GM19238 (cell line): ENCODE measurements around the gene FAAP20.

Experiments used
- DNase-seq: peaks from one replicate; pipeline ENCODE4 v3.0.0; 2011; ENCODE audit warnings: low spot score; ENCODE audit not compliant: insufficient read length

FAAP20 gene

DNA sequence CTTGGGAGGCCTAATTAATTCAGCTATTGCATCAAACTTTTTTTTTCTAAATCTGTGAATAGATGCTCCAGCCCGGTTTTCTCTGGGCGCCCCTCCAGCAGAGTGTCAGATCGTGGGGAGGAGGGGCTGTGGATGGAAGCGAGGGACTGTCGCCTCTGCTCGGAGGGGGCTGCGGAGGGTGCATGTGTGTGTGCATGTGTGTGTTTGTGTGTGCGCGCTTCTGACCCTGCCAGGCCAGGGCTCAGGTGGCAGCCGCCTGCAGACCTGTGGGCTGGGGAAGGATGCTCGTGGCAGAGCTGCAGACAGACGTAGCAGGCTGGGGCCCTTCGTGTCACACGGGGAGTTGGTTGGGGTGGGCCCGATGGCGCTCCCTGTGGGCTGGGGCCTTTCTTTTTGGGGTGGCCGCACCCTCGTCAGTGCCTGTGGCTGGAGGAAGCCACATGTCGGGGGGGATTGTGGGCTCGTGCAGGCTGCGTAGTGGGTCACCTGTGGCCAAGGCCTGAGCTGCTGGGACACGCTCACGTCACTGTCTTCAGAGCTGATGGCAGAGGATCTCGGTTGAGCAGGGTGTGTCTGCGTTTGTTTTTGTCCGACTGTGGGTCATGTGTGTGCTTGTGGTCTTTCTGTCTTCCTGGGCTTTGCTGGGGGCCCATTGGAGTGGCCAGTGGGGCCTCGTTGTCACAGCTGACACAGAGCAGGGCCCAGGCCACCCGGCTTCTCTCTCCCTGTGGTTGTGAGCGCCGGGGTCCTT, 36.4 kb upstream of the FAAP20 start:
- DNase-seq = no peak

- DNase-seq = no peak
Observed at GRCh38 chr1:2229911-2230731, 35.5 kb upstream of the FAAP20 start.

DNA sequence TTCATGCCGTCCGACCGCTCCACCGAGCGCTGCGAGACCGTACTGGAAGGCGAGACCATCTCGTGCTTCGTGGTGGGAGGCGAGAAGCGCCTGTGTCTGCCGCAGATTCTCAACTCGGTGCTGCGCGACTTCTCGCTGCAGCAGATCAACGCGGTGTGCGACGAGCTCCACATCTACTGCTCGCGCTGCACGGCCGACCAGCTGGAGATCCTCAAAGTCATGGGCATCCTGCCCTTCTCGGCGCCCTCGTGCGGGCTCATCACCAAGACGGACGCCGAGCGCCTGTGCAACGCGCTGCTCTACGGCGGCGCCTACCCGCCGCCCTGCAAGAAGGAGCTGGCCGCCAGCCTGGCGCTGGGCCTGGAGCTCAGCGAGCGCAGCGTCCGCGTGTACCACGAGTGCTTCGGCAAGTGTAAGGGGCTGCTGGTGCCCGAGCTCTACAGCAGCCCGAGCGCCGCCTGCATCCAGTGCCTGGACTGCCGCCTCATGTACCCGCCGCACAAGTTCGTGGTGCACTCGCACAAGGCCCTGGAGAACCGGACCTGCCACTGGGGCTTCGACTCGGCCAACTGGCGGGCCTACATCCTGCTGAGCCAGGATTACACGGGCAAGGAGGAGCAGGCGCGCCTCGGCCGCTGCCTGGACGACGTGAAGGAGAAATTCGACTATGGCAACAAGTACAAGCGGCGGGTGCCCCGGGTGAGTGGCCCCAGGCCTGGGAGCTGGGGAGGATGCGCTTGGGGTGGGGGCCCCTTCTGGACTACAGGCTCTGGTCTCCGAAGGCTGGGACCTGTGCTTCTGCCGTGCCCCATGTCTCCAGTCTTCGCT, 34.7 kb upstream of the FAAP20 start:
- DNase-seq = peak; percentile 58

- DNase-seq = no peak
Observed at GRCh38 chr1:2228694-2229036, 34.1 kb upstream of the FAAP20 start.

DNA sequence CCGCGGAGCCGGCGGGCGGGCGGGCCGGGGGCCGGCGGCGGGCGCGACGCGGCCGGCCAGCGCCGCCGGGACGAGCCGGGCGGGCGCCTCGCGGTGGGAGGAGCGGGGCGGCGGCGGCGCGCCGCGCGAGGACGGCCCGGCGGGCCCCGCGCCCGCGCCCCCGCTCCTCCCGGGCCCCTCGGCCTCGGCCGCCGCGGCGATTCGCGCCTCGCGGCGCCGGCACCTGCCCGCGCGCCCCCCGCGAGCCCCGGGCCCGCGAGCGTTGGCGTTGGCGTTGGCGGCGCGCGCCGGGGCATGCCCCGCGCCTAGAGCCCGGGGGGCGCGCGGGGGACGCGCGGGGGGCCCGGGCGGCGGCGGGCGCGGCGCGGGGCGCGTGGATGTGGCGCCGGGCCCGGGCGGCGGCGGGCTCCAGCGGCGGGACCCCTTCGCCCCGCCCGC, 33.6 kb upstream of the FAAP20 start, which contains the start of gene SKI:
SKI (plus strand) TSS at position 163 of the 438 bp plus-strand sequence. CDS start 448 bp downstream, outside the sequence.
- DNase-seq = no peak

GRCh38 chr1:2227346-2228156, 33.0 kb upstream of the FAAP20 start:
- DNase-seq = peak; percentile 100

GRCh38 chr1:2226525-2227345, 32.2 kb upstream of the FAAP20 start:
- no peak for DNase-seq

DNA sequence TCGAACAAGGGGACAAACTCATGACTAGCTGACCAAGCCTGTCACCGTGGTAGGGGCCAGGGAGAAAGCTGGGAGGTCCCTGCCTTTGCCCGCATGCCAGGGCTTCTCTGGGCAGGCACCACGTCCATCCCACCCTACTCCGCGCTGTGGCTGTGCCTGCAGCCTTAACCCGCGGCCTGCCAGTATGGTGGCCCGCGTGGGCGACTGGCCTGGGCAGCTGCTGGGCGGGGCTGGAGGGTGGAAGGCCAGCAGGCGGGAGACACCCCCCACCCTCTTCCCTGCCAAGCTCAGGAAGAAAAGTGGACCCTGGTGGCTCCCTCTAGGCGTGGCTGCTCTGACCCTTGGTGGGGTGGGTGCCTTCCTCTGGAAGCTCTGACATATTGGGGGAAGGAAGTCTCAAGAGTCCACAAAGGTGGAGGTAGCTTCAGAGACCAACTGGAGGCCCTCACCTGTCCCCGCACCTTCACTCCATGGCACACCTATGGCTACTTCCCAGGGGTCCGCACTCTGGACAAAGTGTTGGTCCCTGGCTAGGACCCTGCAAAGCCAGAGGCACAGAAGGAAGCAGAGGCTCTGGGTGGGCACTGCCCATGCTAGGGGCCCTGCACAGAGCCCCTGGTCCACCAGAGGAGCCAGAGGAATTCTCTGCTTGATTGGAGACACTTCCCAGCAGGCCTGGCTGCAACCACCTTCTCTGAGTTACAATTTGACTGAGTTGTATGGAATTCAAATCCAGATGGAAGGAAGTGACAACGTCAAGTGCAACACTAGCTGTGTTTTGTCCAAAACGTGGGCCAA, 30.3 kb upstream of the FAAP20 start:
- no peak for DNase-seq

GRCh38 chr1:2224170-2224584, 29.6 kb upstream of the FAAP20 start:
- no peak for DNase-seq

DNA sequence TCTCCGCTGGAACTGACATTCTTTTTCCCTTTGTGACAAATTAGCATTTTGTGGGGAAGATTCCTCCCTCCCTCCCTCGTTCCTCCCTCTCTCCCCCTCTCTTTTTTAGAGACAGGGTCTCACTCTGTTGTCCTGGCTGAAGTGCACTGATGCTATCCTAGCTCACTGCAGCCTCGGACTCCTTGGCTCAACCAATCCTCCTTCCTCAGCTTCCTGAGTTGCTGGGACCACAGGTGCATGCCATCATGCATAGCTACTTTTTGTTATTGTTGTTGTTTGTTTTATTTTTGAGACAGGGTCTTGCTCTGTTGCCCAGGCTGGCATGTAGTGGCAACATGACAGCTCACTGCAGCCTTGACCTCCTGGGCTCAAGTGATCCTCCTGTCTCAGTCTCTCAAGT, 26.7 kb upstream of the FAAP20 start:
- DNase-seq = no peak

GRCh38 chr1:2216767-2217058, 22.1 kb upstream of the FAAP20 start:
- DNase-seq = no peak

GRCh38 chr1:2215909-2216766, 21.6 kb upstream of the FAAP20 start:
- DNase-seq = no peak

GRCh38 chr1:2215329-2215728, 20.8 kb upstream of the FAAP20 start:
- no peak for DNase-seq

DNA sequence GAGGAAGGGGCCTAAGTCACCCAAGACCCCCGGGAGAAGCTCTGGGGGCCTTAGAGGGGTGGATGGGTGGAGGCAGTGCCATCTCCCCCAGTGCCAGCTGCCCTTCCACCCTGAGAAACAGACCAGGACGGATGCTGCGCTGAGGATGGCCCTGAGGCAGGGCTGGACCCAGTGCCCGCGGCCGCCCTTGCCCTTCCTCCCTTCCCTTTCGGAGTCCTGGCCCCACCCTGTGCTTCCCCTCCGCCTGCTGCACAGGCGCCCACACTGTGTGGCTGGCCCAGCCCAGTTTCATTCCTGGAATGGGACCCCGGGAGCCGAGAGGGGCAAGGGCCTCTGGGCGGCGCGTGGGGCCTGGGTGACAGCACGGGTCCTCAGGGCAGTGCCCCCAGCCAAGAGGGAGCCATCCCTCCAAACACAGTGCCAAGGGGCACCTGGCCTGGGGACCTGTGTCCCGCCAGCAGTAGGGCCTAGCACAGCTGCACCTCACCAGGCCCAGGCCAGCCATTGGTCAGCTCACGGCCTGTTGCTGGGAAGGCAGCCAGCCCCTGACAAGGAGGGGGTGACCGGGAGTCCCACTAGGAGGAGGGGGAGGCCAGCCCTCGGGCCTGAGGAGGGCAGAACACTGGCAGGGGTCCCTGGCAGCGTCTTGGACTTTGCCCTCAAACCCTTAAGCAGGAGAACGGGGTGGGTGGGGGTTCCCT, 20.1 kb upstream of the FAAP20 start:
- no peak for DNase-seq

- DNase-seq = no peak
Observed at GRCh38 chr1:2213576-2214505, 19.3 kb upstream of the FAAP20 start.

GRCh38 chr1:2212532-2213491, 18.2 kb upstream of the FAAP20 start:
- DNase-seq = peak; percentile 44
